ENCODE data around the gene TTC8.
A peak's percentile ranks its signal among the peaks of the same experiment; 100 is the strongest.
"Not testable (repeated sequence)": the region's sequence is repeated elsewhere in the genome, so short reads cannot be mapped to it uniquely, and the experiment has no call there.

Gene TTC8

GRCh38 chr14:88824314-88825077 lies at the start of gene TTC8:
TSS of gene TTC8 (plus strand) at chr14:88824651. CDS start at chr14:88824708, 57 bp downstream.
- Mint-ChIP-seq H3K4me1 (ENCODE audit: low read depth) (peaks cover 8% of the 10 kb centered on the region), H3K9me3 (no peaks in the 10 kb centered on the region), H3K4me3 (peak within 1 kb of the TSS; percentile 89), H3K27me3 (ENCODE audit: low read depth) (peaks cover 20% of the 10 kb centered on the region), H3K27ac (peak within 1 kb of the TSS; percentile 94), H3K36me3 (ENCODE audit: low read depth) (no peaks in the 10 kb centered on the region)

DNA sequence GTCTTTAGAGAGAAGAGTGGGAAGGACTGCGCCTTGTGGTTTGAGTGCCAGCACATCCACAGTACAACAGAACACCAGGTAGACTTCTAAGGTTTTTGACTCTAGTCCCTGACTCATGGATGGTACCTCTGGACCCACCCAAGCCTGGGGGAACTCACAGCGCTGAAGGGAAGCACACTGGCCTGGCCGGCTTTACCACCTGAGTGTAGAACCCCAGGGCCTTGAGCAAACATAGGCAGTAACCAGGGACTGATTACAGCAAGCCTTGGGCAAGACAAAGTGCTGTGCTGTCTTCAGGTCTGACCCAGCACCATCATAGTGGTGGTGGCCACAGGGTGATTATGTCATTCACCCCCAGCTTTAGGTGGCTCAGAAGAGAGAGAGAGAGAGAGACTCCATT lies 48.9 kb upstream of the TTC8 start:
- H3K27ac Mint-ChIP-seq, result no peak overlapping the region
- H3K9me3 Mint-ChIP-seq, result peaks cover 3% of the 10 kb centered on the region
- H3K4me1 Mint-ChIP-seq (ENCODE audit: low read depth), result no peaks in the 10 kb centered on the region
- no peaks in the 10 kb centered on the region for H3K36me3 Mint-ChIP-seq (ENCODE audit: low read depth)
- H3K27me3 Mint-ChIP-seq (ENCODE audit: low read depth), result no peaks in the 10 kb centered on the region
- no peak overlapping the region for H3K4me3 Mint-ChIP-seq

DNA sequence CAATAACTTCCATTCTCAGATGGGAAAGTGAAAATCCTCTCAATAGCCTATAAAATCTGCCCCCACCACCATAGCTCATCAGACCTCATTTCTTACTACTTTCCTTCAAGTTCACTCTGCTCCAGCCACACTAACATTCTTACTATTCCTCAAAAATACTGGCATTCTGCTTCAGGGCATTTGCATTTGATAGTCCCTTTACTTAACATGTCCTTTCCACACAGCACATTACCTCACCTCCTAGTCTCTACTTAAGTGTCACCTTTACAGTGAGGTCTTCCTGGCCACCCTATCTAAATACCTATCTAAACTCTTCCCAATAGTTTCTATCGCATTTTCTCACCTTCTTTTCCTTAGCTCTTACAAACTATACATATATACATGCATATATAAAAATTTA lies 38.5 kb upstream of the TTC8 start:
- Mint-ChIP-seq H3K27ac (no peak overlapping the region), H3K27me3 (ENCODE audit: low read depth) (peaks cover 10% of the 10 kb centered on the region)

DNA sequence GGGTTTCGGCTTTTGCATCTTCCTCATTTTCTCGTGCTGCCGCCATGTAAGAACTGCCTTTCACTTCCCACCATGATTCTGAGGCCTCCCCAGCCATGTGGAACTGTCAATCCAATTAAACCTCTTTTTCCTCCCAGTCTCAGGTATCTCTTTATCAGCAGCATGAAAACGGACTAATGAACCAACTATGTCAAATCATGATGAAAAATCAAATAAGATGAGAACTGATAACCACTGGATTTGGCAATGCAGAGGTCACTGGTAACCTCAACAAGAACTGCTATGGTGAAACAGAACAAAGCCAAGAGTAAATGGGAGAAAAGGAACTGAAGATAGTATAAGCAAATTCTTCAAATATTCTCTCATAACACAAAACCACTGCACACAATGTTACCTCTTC lies 37.7 kb upstream of the TTC8 start:
- peaks cover 9% of the 10 kb centered on the region for H3K4me1 Mint-ChIP-seq (ENCODE audit: low read depth)
- H3K27me3 Mint-ChIP-seq (ENCODE audit: low read depth), result peaks cover 18% of the 10 kb centered on the region
- no peak overlapping the region for H3K4me3 Mint-ChIP-seq
- peaks cover 5% of the 10 kb centered on the region for H3K36me3 Mint-ChIP-seq (ENCODE audit: low read depth)
- H3K9me3 Mint-ChIP-seq, result peaks cover 20% of the 10 kb centered on the region
- H3K27ac Mint-ChIP-seq, result no peak overlapping the region

More for the DNA sequence above, 38.5 kb upstream of the TTC8 start:
- Mint-ChIP-seq H3K4me3 (no peak overlapping the region), H3K4me1 (ENCODE audit: low read depth) (peaks cover 2% of the 10 kb centered on the region), H3K9me3 (peaks cover 23% of the 10 kb centered on the region), H3K36me3 (ENCODE audit: low read depth) (peaks cover 5% of the 10 kb centered on the region)

DNA sequence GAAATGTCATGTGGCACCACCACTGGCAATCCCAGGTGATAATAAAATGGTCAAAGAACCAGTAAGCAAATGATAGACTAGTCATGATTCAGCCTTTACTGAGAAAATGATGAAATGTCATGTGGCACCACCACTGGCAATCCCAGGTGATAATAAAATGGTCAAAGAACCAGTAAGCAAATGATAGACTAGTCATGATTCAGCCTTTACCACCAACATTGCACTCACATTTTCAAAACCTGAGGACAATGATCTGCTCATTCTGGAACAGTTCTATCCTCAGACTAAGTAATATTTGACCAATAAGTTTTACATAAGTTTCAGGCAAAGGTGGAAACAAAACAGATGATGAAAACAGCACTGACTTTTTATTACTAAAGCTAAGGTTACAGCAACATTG lies 34.9 kb upstream of the TTC8 start:
- H3K36me3 Mint-ChIP-seq (ENCODE audit: low read depth); H3K9me3 Mint-ChIP-seq; H3K27ac Mint-ChIP-seq; H3K4me3 Mint-ChIP-seq: not testable (repeated sequence)
- H3K4me1 Mint-ChIP-seq (ENCODE audit: low read depth), result peaks cover 16% of the 10 kb centered on the region
- H3K27me3 Mint-ChIP-seq (ENCODE audit: low read depth), result peaks cover 30% of the 10 kb centered on the region

- Mint-ChIP-seq H3K36me3 (ENCODE audit: low read depth) (no peaks in the 10 kb centered on the region), H3K4me3 (peak overlapping the region; percentile 3), H3K27me3 (ENCODE audit: low read depth) (peaks cover 33% of the 10 kb centered on the region), H3K27ac (no peak overlapping the region), H3K9me3 (no peaks in the 10 kb centered on the region), H3K4me1 (ENCODE audit: low read depth) (peaks cover 16% of the 10 kb centered on the region)
Observed at GRCh38 chr14:88790501-88791251, 33.8 kb upstream of the TTC8 start.

DNA sequence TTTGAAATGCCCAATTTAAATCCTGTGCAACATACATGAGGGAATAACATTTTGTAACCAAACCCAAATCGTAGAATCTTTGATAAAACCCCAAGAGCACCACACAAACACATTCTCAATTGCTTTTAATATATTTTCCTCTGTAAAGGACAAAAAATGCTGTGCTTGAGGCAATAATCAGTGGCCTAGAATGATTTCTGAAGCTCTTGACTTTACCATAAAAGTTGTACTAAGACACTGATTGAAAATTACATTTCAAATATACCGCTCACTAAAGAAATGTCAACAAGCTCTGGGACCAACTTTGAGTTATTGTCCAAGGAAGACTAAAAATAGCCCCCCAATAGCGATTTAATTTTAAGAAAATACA lies 33.2 kb upstream of the TTC8 start:
- Mint-ChIP-seq H3K4me3 (no peak overlapping the region), H3K27me3 (ENCODE audit: low read depth) (peaks cover 33% of the 10 kb centered on the region), H3K27ac (no peak overlapping the region), H3K9me3 (no peaks in the 10 kb centered on the region), H3K4me1 (ENCODE audit: low read depth) (peaks cover 16% of the 10 kb centered on the region), H3K36me3 (ENCODE audit: low read depth) (no peaks in the 10 kb centered on the region)

DNA sequence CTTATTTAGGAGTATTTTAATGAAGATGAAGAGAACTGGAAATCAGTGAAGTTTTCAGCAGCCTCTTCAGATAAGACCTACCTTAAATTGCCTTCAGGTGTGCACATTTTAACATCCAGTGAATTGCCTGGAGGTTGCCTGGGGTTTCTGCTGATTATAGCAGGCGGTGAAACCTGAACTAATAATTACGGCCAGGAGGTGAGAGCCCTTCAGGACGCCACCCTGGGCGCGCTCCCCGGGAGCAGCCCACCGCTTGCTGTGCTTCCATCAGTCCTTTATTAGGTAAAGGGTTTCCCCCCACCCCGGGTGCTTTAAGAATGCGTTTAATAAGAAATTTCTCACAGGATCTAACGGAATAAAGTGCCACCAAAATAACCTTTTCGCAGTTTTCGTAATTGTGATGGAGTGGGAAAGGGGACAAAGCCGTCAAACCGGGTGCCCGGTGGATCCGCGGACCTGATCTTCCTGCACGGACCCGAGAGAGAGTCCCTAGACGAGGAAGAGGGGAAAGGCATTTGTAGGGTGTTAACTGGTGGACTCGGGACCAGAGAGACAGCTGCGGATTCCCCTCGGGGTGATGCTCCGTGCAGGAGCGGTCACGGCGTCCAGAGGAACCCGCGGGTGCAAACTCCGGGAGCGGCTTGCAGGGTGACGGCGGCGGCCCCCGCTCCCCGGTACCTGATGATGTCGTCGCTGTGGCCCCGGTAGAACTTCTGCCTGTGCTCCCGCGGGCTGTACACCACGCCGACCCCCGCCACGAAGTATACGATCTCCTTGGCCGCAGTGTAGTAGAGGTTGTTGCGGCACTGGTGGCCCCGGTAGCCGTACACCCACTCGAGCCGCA lies 32.6 kb upstream of the TTC8 start:
- no peaks in the 10 kb centered on the region for H3K9me3 Mint-ChIP-seq
- H3K4me3 Mint-ChIP-seq, result peak overlapping the region; percentile 82
- H3K36me3 Mint-ChIP-seq (ENCODE audit: low read depth), result no peaks in the 10 kb centered on the region
- peaks cover 33% of the 10 kb centered on the region for H3K27me3 Mint-ChIP-seq (ENCODE audit: low read depth)
- peak overlapping the region; percentile 52 for H3K27ac Mint-ChIP-seq
- peaks cover 16% of the 10 kb centered on the region for H3K4me1 Mint-ChIP-seq (ENCODE audit: low read depth)

GRCh38 chr14:88792473-88793258 lies 31.8 kb upstream of the TTC8 start, which contains the start of gene EML5:
TSS of gene EML5 (minus strand) at chr14:88792953. CDS start at chr14:88792503, 450 bp downstream.
- Mint-ChIP-seq H3K9me3 (no peaks in the 10 kb centered on the region), H3K36me3 (ENCODE audit: low read depth) (no peaks in the 10 kb centered on the region), H3K4me3 (peak within 1 kb of the TSS; percentile 82), H3K4me1 (ENCODE audit: low read depth) (peaks cover 16% of the 10 kb centered on the region), H3K27ac (peak within 1 kb of the TSS; percentile 52), H3K27me3 (ENCODE audit: low read depth) (peaks cover 34% of the 10 kb centered on the region)

- H3K36me3 Mint-ChIP-seq (ENCODE audit: low read depth), result no peaks in the 10 kb centered on the region
- no peak overlapping the region for H3K27ac Mint-ChIP-seq
- peaks cover 16% of the 10 kb centered on the region for H3K4me1 Mint-ChIP-seq (ENCODE audit: low read depth)
- H3K27me3 Mint-ChIP-seq (ENCODE audit: low read depth), result peaks cover 39% of the 10 kb centered on the region
- H3K9me3 Mint-ChIP-seq, result no peaks in the 10 kb centered on the region
- H3K4me3 Mint-ChIP-seq, result peak overlapping the region; percentile 77
Observed at GRCh38 chr14:88793259-88793625, 31.2 kb upstream of the TTC8 start.

DNA sequence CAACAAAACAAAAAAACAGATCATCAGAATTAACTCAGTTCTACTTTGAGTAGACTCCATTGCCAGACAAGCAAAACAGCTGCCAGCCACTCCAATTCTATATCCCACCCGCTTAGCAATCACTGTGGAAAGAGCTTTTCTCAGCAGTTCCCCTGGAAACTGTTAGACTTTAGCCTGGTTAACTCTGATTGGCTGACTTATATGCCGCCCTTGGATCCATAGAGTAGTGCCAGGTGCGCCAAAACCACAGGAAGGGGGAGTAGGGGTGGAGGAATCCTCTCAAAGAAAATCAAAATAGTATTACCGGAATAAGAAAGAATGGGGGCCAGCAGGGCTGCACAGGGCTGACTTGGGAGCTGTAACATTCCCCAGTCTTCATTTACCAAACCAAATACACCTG lies 26.3 kb upstream of the TTC8 start:
- Mint-ChIP-seq H3K9me3 (no peaks in the 10 kb centered on the region), H3K4me3 (no peak overlapping the region), H3K4me1 (ENCODE audit: low read depth) (peaks cover 4% of the 10 kb centered on the region), H3K27me3 (ENCODE audit: low read depth) (peaks cover 37% of the 10 kb centered on the region), H3K36me3 (ENCODE audit: low read depth) (no peaks in the 10 kb centered on the region), H3K27ac (no peak overlapping the region)

GRCh38 chr14:88799522-88799921 lies 24.9 kb upstream of the TTC8 start:
- Mint-ChIP-seq H3K4me3 (no peak overlapping the region), H3K4me1 (ENCODE audit: low read depth) (no peaks in the 10 kb centered on the region), H3K27ac (no peak overlapping the region), H3K9me3 (no peaks in the 10 kb centered on the region), H3K27me3 (ENCODE audit: low read depth) (peaks cover 28% of the 10 kb centered on the region), H3K36me3 (ENCODE audit: low read depth) (no peaks in the 10 kb centered on the region)

DNA sequence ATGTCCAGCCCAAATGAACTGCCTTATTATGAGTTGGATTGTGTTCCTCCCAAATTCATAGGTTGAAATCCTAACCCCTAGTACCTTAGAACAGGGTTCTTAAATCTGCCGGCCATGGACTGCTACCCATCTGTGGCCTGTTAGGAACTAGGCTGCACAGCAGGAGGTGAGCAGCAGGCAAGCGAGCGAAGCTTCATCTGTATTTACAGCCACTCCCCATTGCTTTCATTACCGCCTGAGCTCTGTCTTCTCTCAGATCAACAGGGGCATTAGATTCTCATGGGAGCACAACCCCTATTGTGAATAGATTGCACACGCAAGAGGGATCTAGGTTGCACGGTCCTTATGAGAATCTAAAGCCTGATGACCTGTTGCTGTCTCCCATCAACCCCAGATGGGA lies 21.9 kb upstream of the TTC8 start:
- Mint-ChIP-seq H3K27ac (no peak overlapping the region), H3K27me3 (ENCODE audit: low read depth) (peaks cover 41% of the 10 kb centered on the region), H3K36me3 (ENCODE audit: low read depth) (no peaks in the 10 kb centered on the region), H3K4me1 (ENCODE audit: low read depth) (no peaks in the 10 kb centered on the region), H3K9me3 (no peaks in the 10 kb centered on the region), H3K4me3 (no peak overlapping the region)

DNA sequence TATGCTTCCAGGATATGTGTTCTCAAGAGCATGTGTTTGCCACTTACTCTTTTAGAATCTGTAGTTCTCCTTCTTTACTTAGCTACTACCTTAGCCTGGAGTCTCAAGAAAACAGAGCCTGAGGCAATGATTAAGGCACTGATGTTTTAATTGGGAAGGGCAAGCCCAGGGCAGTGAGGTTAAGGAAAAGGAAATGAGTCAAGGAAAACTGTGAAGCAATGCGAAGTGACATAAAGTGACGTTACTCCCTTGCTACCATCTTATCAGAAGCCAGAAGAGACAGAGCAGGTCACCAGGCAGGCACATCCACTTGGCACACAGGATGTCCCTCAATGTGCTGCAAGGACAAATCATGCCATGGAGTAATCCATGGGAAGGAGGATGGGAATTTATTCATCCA lies 20.4 kb upstream of the TTC8 start:
- H3K27me3 Mint-ChIP-seq (ENCODE audit: low read depth), result peaks cover 31% of the 10 kb centered on the region
- no peaks in the 10 kb centered on the region for H3K9me3 Mint-ChIP-seq
- H3K4me1 Mint-ChIP-seq (ENCODE audit: low read depth), result no peaks in the 10 kb centered on the region
- H3K27ac Mint-ChIP-seq, result no peak overlapping the region
- H3K36me3 Mint-ChIP-seq (ENCODE audit: low read depth), result no peaks in the 10 kb centered on the region
- no peak overlapping the region for H3K4me3 Mint-ChIP-seq

Data from T-helper 1 cell treated with Interleukin-12 subunit alpha and Interleukin-12 subunit beta and Interleukin-4 antibody, amounts not matched to agents 30 μg/mL and 1 μg/mL, for 36 hours (primary cell).